T-helper 1 cell (primary cell): ENCODE measurements around the gene ZDHHC23.

Experiments
- DNase-seq, 5 donors: peaks; one replicate each; pipeline ENCODE4 v3.0.0-alpha.2; 2012 to 2020
- total RNA-seq, 4 donors: gene quantifications; one replicate each; lab custom pipeline; 2026; lab: John Stamatoyannopoulos, UW

Gene ZDHHC23
- total RNA-seq, result 6.4 to 10.2 (median 7.0) reads per million in 4 donors

GRCh38 chr3:113947372-113948014, at the start of gene ZDHHC23:
ZDHHC23 (plus strand) TSS chr3:113948013; CDS start chr3:113948803, 790 bp downstream.
- peak; percentile 37 to 80 (median 62) for DNase-seq

GRCh38 chr3:113898892-113899291, 48.9 kb upstream of the ZDHHC23 start:
- no peak for DNase-seq

GRCh38 chr3:113906568-113907140, 41.2 kb upstream of the ZDHHC23 start:
- no peak for DNase-seq

GRCh38 chr3:113908133-113908532, 39.7 kb upstream of the ZDHHC23 start:
- DNase-seq, result no peak

GRCh38 chr3:113910966-113911365, 36.8 kb upstream of the ZDHHC23 start:
- DNase-seq, result no peak

- peak in 3 of 5 donors; percentile 5 to 55 (median 5) for DNase-seq
Observed at GRCh38 chr3:113912552-113913236, 35.1 kb upstream of the ZDHHC23 start.

GRCh38 chr3:113914646-113915045, 33.2 kb upstream of the ZDHHC23 start:
- DNase-seq, result no peak

- no peak for DNase-seq
Observed at GRCh38 chr3:113927556-113927955, 20.3 kb upstream of the ZDHHC23 start.

GRCh38 chr3:113946831-113947230, 982 bp upstream of the ZDHHC23 start:
- no peak for DNase-seq

GRCh38 chr3:113948015-113948917, 453 bp downstream of the ZDHHC23 start:
- peak; percentile 4 to 28 (median 12) for DNase-seq

- DNase-seq, result no peak
Observed at GRCh38 chr3:113952921-113953320, 5.1 kb downstream of the ZDHHC23 start.

GRCh38 chr3:113953677-113954076, 5.9 kb downstream of the ZDHHC23 start:
- DNase-seq, result no peak

GRCh38 chr3:113954091-113954685, 6.4 kb downstream of the ZDHHC23 start:
- no peak for DNase-seq

GRCh38 chr3:113963879-113964278, 16.1 kb downstream of the ZDHHC23 start:
- peak in 1 of 5 donors; percentile 16 for DNase-seq

- no peak for DNase-seq
Observed at GRCh38 chr3:113966172-113966571, 18.4 kb downstream of the ZDHHC23 start.

- no peak for DNase-seq
Observed at GRCh38 chr3:113968986-113969385, 21.2 kb downstream of the ZDHHC23 start.

GRCh38 chr3:113977822-113978221, 30.0 kb downstream of the ZDHHC23 start:
- no peak for DNase-seq

GRCh38 chr3:113979916-113980315, 32.1 kb downstream of the ZDHHC23 start:
- DNase-seq, result no peak

GRCh38 chr3:113981803-113982202, 34.0 kb downstream of the ZDHHC23 start:
- DNase-seq, result no peak

GRCh38 chr3:113983544-113983943, 35.7 kb downstream of the ZDHHC23 start:
- DNase-seq, result no peak

GRCh38 chr3:113985541-113985940, 37.7 kb downstream of the ZDHHC23 start:
- DNase-seq, result no peak

GRCh38 chr3:114005481-114005880, 57.7 kb downstream of the ZDHHC23 start:
- no peak for DNase-seq
